ENCODE data around the gene GRIK5.

DNA sequence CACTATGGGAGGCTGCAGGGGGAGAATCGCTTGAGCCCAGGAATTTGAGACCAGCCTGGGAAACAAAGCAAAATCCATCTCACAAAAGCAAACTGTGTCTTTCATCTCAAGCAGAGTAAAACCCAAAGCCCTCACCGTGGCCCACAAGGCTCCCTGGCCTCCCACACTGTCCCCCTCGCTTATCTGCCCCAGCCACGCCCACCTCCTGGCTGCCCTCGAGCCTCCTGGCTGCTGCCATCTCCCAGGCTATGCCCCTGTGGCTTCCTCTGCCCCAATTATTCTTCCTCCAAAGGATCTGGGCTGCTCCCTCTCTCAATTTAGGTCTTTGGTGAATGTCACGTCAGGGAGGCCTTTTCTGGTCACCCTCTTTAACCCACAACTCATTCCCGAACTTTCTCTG, 114.5 kb downstream of the GRIK5 start:
- TF ChIP-seq, protein P1, sequence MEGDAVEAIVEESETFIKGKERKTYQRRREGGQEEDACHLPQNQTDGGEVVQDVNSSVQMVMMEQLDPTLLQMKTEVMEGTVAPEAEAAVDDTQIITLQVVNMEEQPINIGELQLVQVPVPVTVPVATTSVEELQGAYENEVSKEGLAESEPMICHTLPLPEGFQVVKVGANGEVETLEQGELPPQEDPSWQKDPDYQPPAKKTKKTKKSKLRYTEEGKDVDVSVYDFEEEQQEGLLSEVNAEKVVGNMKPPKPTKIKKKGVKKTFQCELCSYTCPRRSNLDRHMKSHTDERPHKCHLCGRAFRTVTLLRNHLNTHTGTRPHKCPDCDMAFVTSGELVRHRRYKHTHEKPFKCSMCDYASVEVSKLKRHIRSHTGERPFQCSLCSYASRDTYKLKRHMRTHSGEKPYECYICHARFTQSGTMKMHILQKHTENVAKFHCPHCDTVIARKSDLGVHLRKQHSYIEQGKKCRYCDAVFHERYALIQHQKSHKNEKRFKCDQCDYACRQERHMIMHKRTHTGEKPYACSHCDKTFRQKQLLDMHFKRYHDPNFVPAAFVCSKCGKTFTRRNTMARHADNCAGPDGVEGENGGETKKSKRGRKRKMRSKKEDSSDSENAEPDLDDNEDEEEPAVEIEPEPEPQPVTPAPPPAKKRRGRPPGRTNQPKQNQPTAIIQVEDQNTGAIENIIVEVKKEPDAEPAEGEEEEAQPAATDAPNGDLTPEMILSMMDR (optimal IDR thresholded peaks at IDR 0.05 in 1 of 3, IDR thresholded peaks at IDR 0.05 in 1 of 3, conservative IDR thresholded peaks at IDR 0.05 in 1 of 3; ENCODE audit: extremely low read depth in 1 of 3, insufficient read depth in 2 of 3, low read length in 3 of 3), result no peak
- no peak for TF ChIP-seq EZH2 (IDR thresholded peaks at IDR 0.05; ENCODE audit: low read length)
